CD4-positive, alpha-beta T cell (primary cell): ENCODE results near the gene S100A2. TPM values are rescaled to one million over a fixed set of nuclear protein-coding genes. Genes with fewer than 3 reads are reported as not detected.
A peak's percentile ranks its signal among the peaks of the same experiment; 100 is the strongest.

ENCODE experiments used
- ATAC-seq: fragments of 200-7000 bp; cut with Tn5 transposase; one replicate; pipeline ENCODE4 v1.10.0; 2022; ENCODE audit warnings: mild to moderate bottlenecking; ENCODE audit not compliant: poor library complexity
- CTCF ChIA-PET: fragments of 350-600 bp; sonication (Branson Sonifier 250); formaldehyde crosslinking; loops from one replicate; lab custom pipeline; 2021; ENCODE audit warnings: antibody characterized with exemption, inconsistent platforms; lab: Charles Lee
- POLR2A ChIA-PET: fragments of 350-600 bp; sonication (Branson Sonifier 250); formaldehyde crosslinking; loops from one replicate; lab custom pipeline; 2021; ENCODE audit warnings: antibody characterized with exemption, inconsistent platforms; lab: Charles Lee
- DNase-seq, 14 experiments: peaks; one replicate each; pipeline ENCODE4 v3.0.0-alpha.2; 2013 to 2020; ENCODE audit warnings: mixed read lengths in 2 of 14
- H3K27ac ChIP-seq, 2 donors: one replicate each; pipeline versions ENCODE4 v1.5.1 to v1.7.0; 2013; ENCODE audit warnings: low read length in 2 of 2, low read depth in 1 of 2, mild to moderate bottlenecking in 1 of 2
- H3K27me3 ChIP-seq, 2 experiments: 1 replicate in 1 of 2; 2 replicates in 1 of 2; pipeline versions ENCODE4 v1.6.1 to v1.7.0; 2013; ENCODE audit warnings: low read length in 2 of 2, control low read depth in 1 of 2, mild to moderate bottlenecking in 1 of 2, moderate library complexity in 1 of 2; ENCODE audit not compliant: insufficient read depth in 2 of 2, control insufficient read depth in 1 of 2
- H3K36me3 ChIP-seq: one replicate; pipeline ENCODE4 v1.6.1; 2013; ENCODE audit warnings: low read length, control low read depth; ENCODE audit not compliant: insufficient read depth
- H3K4me1 ChIP-seq: one replicate; pipeline ENCODE4 v1.6.1; 2013; ENCODE audit warnings: low read length, control low read depth; ENCODE audit not compliant: insufficient read depth
- H3K4me3 ChIP-seq: one replicate; pipeline ENCODE4 v1.5.1; 2013; ENCODE audit warnings: mild to moderate bottlenecking, low read length, moderate library complexity
- H3K9me3 ChIP-seq, 2 experiments: 1 replicate in 1 of 2; 2 replicates in 1 of 2; pipeline versions ENCODE4 v1.6.1 to v1.7.0; 2013; ENCODE audit warnings: low read length in 2 of 2, mild to moderate bottlenecking in 2 of 2, control low read depth in 1 of 2, moderate library complexity in 1 of 2; ENCODE audit not compliant: control insufficient read depth in 1 of 2, insufficient read depth in 1 of 2
- H3K27ac Mint-ChIP-seq: one replicate; pipeline ENCODE4 v1.8.0; 2020; ENCODE audit warnings: mixed read lengths
- H3K27me3 Mint-ChIP-seq: one replicate; pipeline ENCODE4 v1.8.0; 2021; ENCODE audit warnings: mixed read lengths
- H3K36me3 Mint-ChIP-seq: one replicate; pipeline ENCODE4 v1.8.0; 2021; ENCODE audit warnings: low read depth, mixed read lengths
- H3K4me1 Mint-ChIP-seq: one replicate; pipeline ENCODE4 v1.8.0; 2021; ENCODE audit warnings: low read depth, mixed read lengths
- H3K4me3 Mint-ChIP-seq: one replicate; pipeline ENCODE4 v1.8.0; 2020; ENCODE audit warnings: mild to moderate bottlenecking, mixed read lengths
- H3K9me3 Mint-ChIP-seq: one replicate; pipeline ENCODE4 v1.8.0; 2020; ENCODE audit warnings: mixed read lengths
- intact Hi-C, 2 experiments: fragments of 100-400 bp; cut with DNase I in 1 of 2; cut with micrococcal nuclease in 1 of 2; formaldehyde crosslinking; loops; one replicate each; pipeline versions ENCODE4 v1.15.1 to v1.9.0; 2023 to 2025; cut with DNase I, micrococcal nuclease
- total RNA-seq, 174 experiments: library from RNA in 2 of 174; stranded (reverse) in 2 of 174; gene quantifications; one replicate each; pipeline ENCODE4 v1.2.3 and lab custom pipeline; 2021 to 2026
- TF ChIP-seq, protein P1 (sequence below): fragments of 200-600 bp; IDR thresholded peaks from one replicate; pipeline ENCODE4 v1.8.0; 2022; ENCODE audit warnings: antibody characterized with exemption, mild to moderate bottlenecking

Gene S100A2
- total RNA-seq, 2 experiments from 2014 or later: not detected

DNA sequence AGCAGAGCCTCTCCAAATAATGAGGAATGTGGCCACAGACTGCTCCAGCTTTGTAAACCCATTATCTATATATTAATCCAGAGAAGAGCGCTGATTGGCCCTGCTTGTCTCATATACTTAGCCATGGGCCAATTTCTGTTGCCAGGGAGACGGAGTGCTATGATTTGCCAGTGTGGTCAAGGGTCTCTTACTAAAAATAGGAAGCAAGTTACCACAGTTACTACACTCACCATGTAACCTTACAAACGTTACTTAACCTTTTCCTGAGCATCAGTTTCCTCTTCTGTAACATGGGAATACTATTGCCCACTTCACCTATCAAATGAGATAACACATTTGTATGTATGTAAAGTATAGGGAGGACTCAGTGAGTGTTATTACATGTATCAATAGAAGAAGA is 7.7 kb upstream of the S100A2 start:
- intact Hi-C loops: loop anchor here in 1 of 2 experiments (2.0 to 5.0 kb wide), 3 partner anchors 44 to 414 kb away; partner anchors contain the start of genes RAB13 and S100A14
- H3K4me3 ChIP-seq: no peak overlapping the region
- peaks cover 9% of the 10 kb centered on the region for H3K4me1 ChIP-seq
- ChIA-PET POLR2A (interaction anchor here (1.9 kb wide), 1 partner anchor 38 kb away, joined by 8 read pairs; the partner anchor contains the start of gene S100A6), CTCF (interaction anchor here (1.2 to 1.5 kb wide), 2 partner anchors 42 to 154 kb away, joined by 3 to 9 read pairs; partner anchors contain the start of gene INTS3)
- H3K36me3 ChIP-seq: no peaks in the 10 kb centered on the region
- TF ChIP-seq, protein P1, sequence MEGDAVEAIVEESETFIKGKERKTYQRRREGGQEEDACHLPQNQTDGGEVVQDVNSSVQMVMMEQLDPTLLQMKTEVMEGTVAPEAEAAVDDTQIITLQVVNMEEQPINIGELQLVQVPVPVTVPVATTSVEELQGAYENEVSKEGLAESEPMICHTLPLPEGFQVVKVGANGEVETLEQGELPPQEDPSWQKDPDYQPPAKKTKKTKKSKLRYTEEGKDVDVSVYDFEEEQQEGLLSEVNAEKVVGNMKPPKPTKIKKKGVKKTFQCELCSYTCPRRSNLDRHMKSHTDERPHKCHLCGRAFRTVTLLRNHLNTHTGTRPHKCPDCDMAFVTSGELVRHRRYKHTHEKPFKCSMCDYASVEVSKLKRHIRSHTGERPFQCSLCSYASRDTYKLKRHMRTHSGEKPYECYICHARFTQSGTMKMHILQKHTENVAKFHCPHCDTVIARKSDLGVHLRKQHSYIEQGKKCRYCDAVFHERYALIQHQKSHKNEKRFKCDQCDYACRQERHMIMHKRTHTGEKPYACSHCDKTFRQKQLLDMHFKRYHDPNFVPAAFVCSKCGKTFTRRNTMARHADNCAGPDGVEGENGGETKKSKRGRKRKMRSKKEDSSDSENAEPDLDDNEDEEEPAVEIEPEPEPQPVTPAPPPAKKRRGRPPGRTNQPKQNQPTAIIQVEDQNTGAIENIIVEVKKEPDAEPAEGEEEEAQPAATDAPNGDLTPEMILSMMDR: no peak
- Mint-ChIP-seq H3K36me3 (no peaks in the 10 kb centered on the region), H3K27ac (no peak overlapping the region), H3K4me3 (no peak overlapping the region), H3K27me3 (peaks cover 17% of the 10 kb centered on the region), H3K9me3 (no peaks in the 10 kb centered on the region), H3K4me1 (peaks cover 13% of the 10 kb centered on the region)
- no peaks in the 10 kb centered on the region for H3K9me3 ChIP-seq
- no peak for ATAC-seq
- DNase-seq: no peak
- no peak overlapping the region for H3K27ac ChIP-seq
- H3K27me3 ChIP-seq: peaks cover 0 to 9% of the 10 kb centered on the region in 2 experiments

DNA sequence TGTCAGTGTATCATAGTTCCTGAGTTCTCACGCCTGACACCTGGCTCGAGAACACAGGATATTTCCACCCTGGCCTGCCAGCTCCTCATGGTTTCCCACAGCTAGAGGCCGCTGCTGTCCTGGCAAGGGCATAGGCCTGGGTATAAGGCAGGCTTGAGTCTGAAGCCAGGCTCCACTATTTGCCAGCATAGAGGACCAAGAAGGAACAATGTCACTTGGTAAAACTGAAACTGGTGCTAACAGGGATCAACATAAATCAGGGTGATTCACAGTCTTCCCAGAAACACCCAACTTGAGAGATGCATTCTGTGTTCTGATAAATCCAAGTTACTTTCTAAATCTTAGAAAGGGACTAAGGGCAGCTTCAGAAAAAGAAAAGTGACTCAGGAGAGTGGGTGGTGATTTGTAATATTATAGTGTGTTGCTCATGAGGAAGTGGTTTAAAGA is 6.9 kb upstream of the S100A2 start:
- Mint-ChIP-seq H3K27me3 (peaks cover 9% of the 10 kb centered on the region), H3K4me3 (no peak overlapping the region), H3K9me3 (no peaks in the 10 kb centered on the region), H3K4me1 (peaks cover 20% of the 10 kb centered on the region), H3K36me3 (no peaks in the 10 kb centered on the region), H3K27ac (no peak overlapping the region)
- peaks cover 0 to 2% of the 10 kb centered on the region in 2 experiments for H3K27me3 ChIP-seq
- intact Hi-C loops: loop anchor here in 1 of 2 experiments (1.0 to 5.0 kb wide), 4 partner anchors 45 to 415 kb away; partner anchors contain the start of genes RAB13 and S100A14
- ATAC-seq: peak; percentile 72
- ChIA-PET POLR2A (interaction anchor here (1.9 kb wide), 1 partner anchor 37 kb away, joined by 8 read pairs; the partner anchor contains the start of gene S100A6), CTCF (interaction anchor here (0.6 to 1.5 kb wide), 6 partner anchors 9 to 155 kb away, joined by 3 to 9 read pairs (median 3); partner anchors contain the start of genes INTS3 and S100A5)
- H3K9me3 ChIP-seq: no peaks in the 10 kb centered on the region
- no peaks in the 10 kb centered on the region for H3K36me3 ChIP-seq
- H3K27ac ChIP-seq: no peak overlapping the region
- peaks cover 17% of the 10 kb centered on the region for H3K4me1 ChIP-seq
- peak in 12 of 14 experiments; percentile 23 to 70 (median 46) for DNase-seq
- TF ChIP-seq, protein P1: no peak
- no peak overlapping the region for H3K4me3 ChIP-seq

DNA sequence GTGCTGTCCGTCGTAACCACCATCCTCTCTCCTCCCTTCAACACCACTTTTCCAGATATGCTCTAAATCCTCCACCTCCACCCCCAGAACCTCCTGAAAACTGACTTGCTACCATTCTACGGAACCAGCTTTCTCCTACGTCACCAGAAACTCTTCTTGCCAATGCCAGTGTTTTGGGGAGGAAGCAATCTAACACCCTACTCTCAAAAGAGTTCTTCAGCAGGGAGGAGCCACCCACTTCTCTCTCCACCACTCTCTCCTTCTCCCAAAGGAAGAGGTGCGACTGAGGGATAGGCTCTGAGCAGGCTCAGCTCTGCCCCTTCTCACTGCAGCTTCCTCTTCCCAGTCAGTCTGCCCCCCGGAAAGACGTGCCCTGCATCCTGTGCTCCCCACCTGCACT is 6.1 kb upstream of the S100A2 start:
- Histone ChIP-seq H3K4me3 (no peak overlapping the region), H3K4me1 (peaks cover 26% of the 10 kb centered on the region), H3K36me3 (no peaks in the 10 kb centered on the region), H3K27ac (no peak overlapping the region), H3K27me3 (no peaks in the 10 kb centered on the region), H3K9me3 (no peaks in the 10 kb centered on the region)
- Mint-ChIP-seq H3K4me1 (peaks cover 28% of the 10 kb centered on the region), H3K36me3 (no peaks in the 10 kb centered on the region), H3K27me3 (peaks cover under 1% of the 10 kb centered on the region), H3K4me3 (no peak overlapping the region), H3K9me3 (no peaks in the 10 kb centered on the region), H3K27ac (no peak overlapping the region)
- TF ChIP-seq, protein P1: no peak
- no peak for ATAC-seq
- POLR2A ChIA-PET: interaction anchor here (1.9 kb wide), 1 partner anchor 36 kb away, joined by 8 read pairs; the partner anchor contains the start of gene S100A6
- CTCF ChIA-PET: interaction anchor here (0.6 to 1.1 kb wide), 3 partner anchors 31 to 201 kb away, joined by 3 to 5 read pairs (median 5); partner anchors contain the start of gene S100A5
- intact Hi-C loops: loop anchor here in 1 of 2 experiments (1.0 to 5.0 kb wide), 4 partner anchors 46 to 416 kb away; partner anchors contain the start of genes RAB13 and S100A14
- no peak for DNase-seq
